GM10248 (cell line): ENCODE data around the gene GRK5.

Experiments
- CTCF ChIA-PET: fragments of 300-600 bp; sonication (Branson Sonifier 250); formaldehyde crosslinking; extraction: SDS; loops from one replicate; lab custom pipeline; 2021; ENCODE audit warnings: antibody characterized with exemption; lab: Yijun Ruan, JAX
- POLR2A ChIA-PET: fragments of 350-650 bp; sonication (Branson Sonifier 250); formaldehyde crosslinking; extraction: SDS; loops from one replicate; lab custom pipeline; 2020; ENCODE audit warnings: antibody characterized with exemption; lab: Yijun Ruan, JAX
- DNase-seq: peaks from one replicate; pipeline ENCODE4 v3.0.0; 2012; ENCODE audit errors: extremely low spot score
- CTCF ChIP-seq: IDR thresholded peaks from 2 replicates; pipeline ENCODE4 v1.5.1; 2012; ENCODE audit warnings: mild to moderate bottlenecking, low read depth; ENCODE audit errors: extremely low read depth, missing control alignments, control extremely low read depth

The GRK5 gene

GRCh38 chr10:119207366-119207666 is at the start of gene GRK5:
GRK5 (plus strand) TSS chr10:119207571; CDS start chr10:119207918, 347 bp downstream.
- DNase-seq, result peak; percentile 97
- ChIA-PET POLR2A (interaction anchor here (0.6 to 1.1 kb wide), 8 partner anchors 8 to 310 kb away, joined by 3 to 6 read pairs (median 4); no protein-coding TSS in a partner anchor), CTCF (interaction anchor here (0.7 to 15.5 kb wide), 51 partner anchors 9 to 411 kb away, joined by 3 to 211 read pairs (median 5); partner anchors contain the start of gene RGS10)
- TF ChIP-seq CTCF, result no peak

- no peak for DNase-seq
- ChIA-PET POLR2A (no interaction called here), CTCF (interaction anchor here (0.9 to 2.9 kb wide), 4 partner anchors 11 to 47 kb away, joined by 3 to 10 read pairs (median 3); no protein-coding TSS in a partner anchor)
- no peak for TF ChIP-seq CTCF
These were observed 48.0 kb upstream of the GRK5 start for GRCh38 chr10:119159332-119159731.

- no peak for DNase-seq
- ChIA-PET CTCF (interaction anchor here (0.8 to 1.4 kb wide), 4 partner anchors 14 to 45 kb away, joined by 3 to 4 read pairs (median 3); partner anchors contain the start of gene GRK5), POLR2A (interaction anchor here (0.6 to 0.8 kb wide), 3 partner anchors 92 to 231 kb away, joined by 3 to 5 read pairs (median 4); no protein-coding TSS in a partner anchor)
- TF ChIP-seq CTCF, result no peak
These were observed 45.5 kb upstream of the GRK5 start for GRCh38 chr10:119161680-119162451.

GRCh38 chr10:119162452-119163092 is 44.8 kb upstream of the GRK5 start:
- TF ChIP-seq CTCF, result no peak
- no peak for DNase-seq
- CTCF ChIA-PET, result interaction anchor here (1.3 kb wide), 1 partner anchor 45 kb away, joined by 4 read pairs; the partner anchor contains the start of gene GRK5
- POLR2A ChIA-PET, result interaction anchor here (0.8 kb wide), 1 partner anchor 230 kb away, joined by 3 read pairs; no protein-coding TSS in a partner anchor

- ChIA-PET POLR2A (interaction anchor here (1.2 kb wide), 1 partner anchor 13 kb away, joined by 4 read pairs; no protein-coding TSS in a partner anchor), CTCF (interaction anchor here (0.9 to 2.3 kb wide), 6 partner anchors 10 to 41 kb away, joined by 3 to 6 read pairs (median 4); no protein-coding TSS in a partner anchor)
- TF ChIP-seq CTCF, result peak; percentile 13
- DNase-seq, result peak; percentile 91
These were observed 41.9 kb upstream of the GRK5 start, which contains the start of gene SFXN4 for GRCh38 chr10:119165171-119166117. SFXN4 (minus strand) TSS chr10:119165714; CDS start chr10:119165647, 67 bp downstream.
